H1 (cell line): ENCODE measurements around the gene HIBCH. TPM values are rescaled to one million over a fixed set of nuclear protein-coding genes. Genes with fewer than 3 reads are reported as not detected.

ENCODE experiments used
- CTCF ChIA-PET: fragments of 300-600 bp; sonication (Branson Sonifier 250); formaldehyde crosslinking; loops from one replicate; lab custom pipeline; 2021; ENCODE audit not compliant: partially characterized antibody; lab: Charles Lee
- POLR2A ChIA-PET: fragments of 300-600 bp; sonication (Branson Sonifier 250); formaldehyde crosslinking; loops from one replicate; lab custom pipeline; 2021; ENCODE audit warnings: inconsistent platforms; ENCODE audit not compliant: partially characterized antibody; lab: Charles Lee
- DNase-seq, 2 experiments: peaks; one replicate each; pipeline versions ENCODE4 v3.0.0 to v3.0.0-alpha.2; 2010 to 2022; ENCODE audit warnings: low spot score in 2 of 2, low read depth in 1 of 2, mixed read lengths in 1 of 2
- FAIRE-seq: peaks from 2 replicates; lab custom pipeline; 2011; peaks lifted over from hg19 to GRCh38; lab: Jason Lieb, UNC
- H2AFZ ChIP-seq: 2 replicates; pipeline ENCODE4 v1.8.1; 2012; ENCODE audit warnings: low read length, inconsistent platforms
- H2AK5ac ChIP-seq: 2 replicates; pipeline ENCODE4 v1.6.1; 2013; ENCODE audit warnings: low read depth, low read length
- H2BK120ac ChIP-seq: replicated peaks from 2 replicates; pipeline ENCODE3; 2013; ENCODE audit warnings: low read depth, low read length, inconsistent platforms
- H2BK12ac ChIP-seq: 2 replicates; pipeline ENCODE4 v1.6.1; 2013; ENCODE audit warnings: low read depth, low read length
- H2BK15ac ChIP-seq: 2 replicates; pipeline ENCODE4 v1.6.1; 2013; ENCODE audit warnings: low read length
- H2BK20ac ChIP-seq: 2 replicates; pipeline ENCODE4 v1.6.1; 2013; ENCODE audit warnings: low read length
- H2BK5ac ChIP-seq: 2 replicates; pipeline ENCODE4 v1.6.1; 2013; ENCODE audit warnings: low read depth, low read length
- H3K14ac ChIP-seq: 2 replicates; pipeline ENCODE4 v1.6.1; 2013; ENCODE audit warnings: inconsistent platforms; ENCODE audit not compliant: insufficient read length
- H3K18ac ChIP-seq: 2 replicates; pipeline ENCODE4 v1.6.1; 2013; ENCODE audit warnings: low read length; ENCODE audit errors: extremely low read depth
- H3K23ac ChIP-seq: 2 replicates; pipeline ENCODE4 v1.6.1; 2013; ENCODE audit warnings: inconsistent platforms; ENCODE audit not compliant: insufficient read length
- H3K23me2 ChIP-seq: 2 replicates; pipeline ENCODE4 v1.6.1; 2013; ENCODE audit warnings: low read depth, low read length
- H3K27ac ChIP-seq: 2 replicates; pipeline ENCODE4 v1.6.1; 2011; ENCODE audit warnings: low read depth, low read length, inconsistent platforms
- H3K27me3 ChIP-seq, 4 experiments: replicated peaks in 1 of 4; 1 replicate in 1 of 4; 2 replicates in 3 of 4; pipeline versions ENCODE4 v1.6.1 to v1.8.1; 2011 to 2013; ENCODE audit warnings: low read length in 3 of 4, mild to moderate bottlenecking in 3 of 4, inconsistent platforms in 2 of 4, mixed read lengths in 2 of 4, moderate library complexity in 1 of 4; ENCODE audit not compliant: control insufficient read depth in 3 of 4, insufficient read depth in 3 of 4; ENCODE audit errors: extremely low read depth in 1 of 4
- H3K36me3 ChIP-seq, 4 experiments: 2 replicates each; pipeline versions ENCODE4 v1.6.1 to v1.8.1; 2011 to 2013; ENCODE audit warnings: mild to moderate bottlenecking in 4 of 4, low read length in 3 of 4, moderate library complexity in 2 of 4, control low read depth in 1 of 4, inconsistent platforms in 1 of 4; ENCODE audit not compliant: insufficient read depth in 4 of 4, control insufficient read depth in 2 of 4
- H3K4ac ChIP-seq: replicated peaks from 2 replicates; pipeline ENCODE3; 2013; ENCODE audit warnings: low read length, low read depth, mixed read lengths, inconsistent platforms; ENCODE audit not compliant: insufficient read length
- H3K4me1 ChIP-seq, 4 experiments: replicated peaks in 1 of 4; 1 replicate in 1 of 4; 2 replicates in 3 of 4; pipeline versions ENCODE4 v1.6.1 to v1.8.1; 2011 to 2013; ENCODE audit warnings: low read length in 3 of 4, inconsistent platforms in 2 of 4, mixed read lengths in 1 of 4; ENCODE audit not compliant: insufficient read depth in 4 of 4, control insufficient read depth in 3 of 4
- H3K4me2 ChIP-seq, 2 experiments: 2 replicates each; pipeline versions ENCODE4 v1.6.1 to v1.8.1; 2011 to 2013; ENCODE audit warnings: low read depth in 2 of 2, low read length in 2 of 2, control low read depth in 1 of 2, inconsistent platforms in 1 of 2, mild to moderate bottlenecking in 1 of 2; ENCODE audit not compliant: insufficient read depth in 1 of 2
- H3K4me3 ChIP-seq, 4 experiments: fragments of 200-600, 300-600 bp in 1 of 4; sonication (generic), shearing (Covaris generic), sonication (Bioruptor Twin) in 1 of 4; 2 replicates each; pipeline versions ENCODE4 v1.5.1 to v1.8.1; 2011 to 2016; ENCODE audit warnings: low read length in 4 of 4, low read depth in 3 of 4, control low read depth in 2 of 4, inconsistent platforms in 2 of 4, mild to moderate bottlenecking in 2 of 4, mixed read lengths in 1 of 4, moderate library complexity in 1 of 4; ENCODE audit not compliant: insufficient read depth in 2 of 4; ENCODE audit errors: extremely low read depth in 1 of 4
- H3K56ac ChIP-seq: replicated peaks from 2 replicates; pipeline ENCODE3; 2013; ENCODE audit warnings: low read depth, mild to moderate bottlenecking, mixed read lengths, low read length, inconsistent platforms; ENCODE audit not compliant: insufficient read length
- H3K79me1 ChIP-seq: 2 replicates; pipeline ENCODE4 v1.6.1; 2013; ENCODE audit warnings: low read depth, low read length, control low read depth
- H3K79me2 ChIP-seq, 2 experiments: 2 replicates each; pipeline versions ENCODE4 v1.6.1 to v1.8.1; 2012 to 2013; ENCODE audit warnings: low read length in 2 of 2, mild to moderate bottlenecking in 2 of 2, inconsistent platforms in 1 of 2; ENCODE audit not compliant: insufficient read depth in 2 of 2, control insufficient read depth in 1 of 2
- H3K9ac ChIP-seq, 4 experiments: replicated peaks in 1 of 4; 1 replicate in 1 of 4; 2 replicates in 3 of 4; pipeline versions ENCODE4 v1.6.1 to v1.8.1; 2011 to 2013; ENCODE audit warnings: low read depth in 3 of 4, low read length in 3 of 4, control low read depth in 2 of 4, mild to moderate bottlenecking in 2 of 4, moderate library complexity in 2 of 4, inconsistent platforms in 1 of 4; ENCODE audit errors: extremely low read depth in 1 of 4
- H3K9me3 ChIP-seq, 2 experiments: 2 replicates each; pipeline versions ENCODE4 v1.6.1 to v1.8.1; 2012 to 2013; ENCODE audit warnings: mild to moderate bottlenecking in 2 of 2, moderate library complexity in 2 of 2, control low read depth in 1 of 2, inconsistent platforms in 1 of 2, low read depth in 1 of 2, low read length in 1 of 2, mixed read lengths in 1 of 2; ENCODE audit not compliant: insufficient read depth in 2 of 2
- H4K20me1 ChIP-seq, 2 experiments: replicated peaks in 1 of 2; 2 replicates each; pipeline versions ENCODE3 to v1.8.1; 2011 to 2013; ENCODE audit warnings: inconsistent platforms in 2 of 2, low read length in 2 of 2, mild to moderate bottlenecking in 1 of 2; ENCODE audit not compliant: insufficient read depth in 2 of 2, control insufficient read depth in 1 of 2
- H4K5ac ChIP-seq: 2 replicates; pipeline ENCODE4 v1.6.1; 2013; ENCODE audit warnings: low read length, low read depth, mixed read lengths, inconsistent platforms; ENCODE audit not compliant: insufficient read length
- H4K8ac ChIP-seq: 2 replicates; pipeline ENCODE4 v1.8.0; 2013; ENCODE audit warnings: mild to moderate bottlenecking, moderate library complexity, low read length, inconsistent platforms; ENCODE audit not compliant: insufficient read depth; ENCODE audit errors: extremely low read depth
- H4K91ac ChIP-seq: replicated peaks from 2 replicates; pipeline ENCODE3; 2013; ENCODE audit warnings: low read length, mixed read lengths, inconsistent platforms; ENCODE audit not compliant: insufficient read length
- ASH2L ChIP-seq: fragments of 200-600, 300-600 bp; sonication (generic); IDR thresholded peaks from one replicate; pipeline ENCODE4 v1.7.1; 2017; ENCODE audit warnings: low read length
- SP1 ChIP-seq: IDR thresholded peaks from 2 replicates; pipeline ENCODE4 v1.6.1; 2011; ENCODE audit warnings: low read depth, low read length
- TAF1 ChIP-seq: IDR thresholded peaks from 2 replicates; pipeline ENCODE4 v1.6.1; 2011; ENCODE audit warnings: mild to moderate bottlenecking, low read depth, low read length
- WGBS, 2 experiments: shearing (Covaris generic) in 1 of 2; methylation state at CpG; one replicate each; pipeline versions ENCODE4 v1.1.6 to v1.1.7; 2013 to 2015; ENCODE audit warnings: low lambda C conversion rate in 2 of 2, mixed read lengths in 2 of 2, inconsistent platforms in 1 of 2, low coverage in 1 of 2, missing lambda C conversion rate in 1 of 2; ENCODE audit not compliant: insufficient replicate concordance in 2 of 2, insufficient coverage in 1 of 2, insufficient read length in 1 of 2; ENCODE audit errors: extremely low coverage in 1 of 2, missing lambda C conversion rate in 1 of 2; 5-methylcytosine and 5-hydroxymethylcytosine counted together
- polyA plus RNA-seq, 7 experiments: library from polyadenylated mRNA; depleted of rRNA in 3 of 7; stranded (reverse) in 5 of 7; unstranded in 2 of 7; fragments of >200 nt in 5 of 7; fragments of 200-250 nt in 2 of 7; gene quantifications; 1 replicate in 5 of 7; 2 replicates in 1 of 7; 4 replicates in 1 of 7; pipeline versions ENCODE4 v1.2.1 to v1.2.3, GENCODE V29; 2011 to 2013; ENCODE audit warnings: missing spikeins in 2 of 7, mixed read lengths in 2 of 7
- total RNA-seq: library from RNA; stranded (reverse); fragmentation: NEBNext Ultra II Directional; extraction: Animal tissue kit (Norgen Biotek cat#: 25700); gene quantifications from 2 replicates; pipeline ENCODE4 v1.2.1, GENCODE V29; 2021

The HIBCH gene
- total and polyA plus RNA-seq, 2 of the 8 experiments (the other 6 are each of a cell fraction or from before 2014, with no cell fraction given), result 7.5 to 31.8 TPM

- no peak overlapping the region for H3K14ac ChIP-seq
- H2BK12ac ChIP-seq, result no peak overlapping the region
- no peaks in the 10 kb centered on the region for H3K9me3 ChIP-seq
- peaks cover 10% of the 10 kb centered on the region; the same call in 1 of the 2 replicates for H3K23me2 ChIP-seq
- POLR2A ChIA-PET, result interaction anchor here (0.8 kb wide), 1 partner anchor 12 kb away, joined by 3 read pairs; no protein-coding TSS in a partner anchor
- H3K4me2 ChIP-seq, result no peak overlapping the region
- no peak overlapping the region for H2AFZ ChIP-seq
- CTCF ChIA-PET, result interaction anchor here (0.6 kb wide), 1 partner anchor 22 kb away, joined by 4 read pairs; no protein-coding TSS in a partner anchor
- DNase-seq, result peak in 1 of 2 experiments; percentile 54
- H3K4me1 ChIP-seq, result 0 out of 7 replicates have a peak, but pooled peaks cover 0 to 7% (median 0%) of the 10 kb centered on the region in 4 experiments
- no peaks in the 10 kb centered on the region for H3K36me3 ChIP-seq
- WGBS, 2 experiments, result 43% methylated on average over 2 of the region's 2 CpGs; no CpG with 5 or more reads in 1 of the 2 experiments
- no peak overlapping the region for H3K56ac ChIP-seq
- no peak overlapping the region for H3K27ac ChIP-seq
- H2AK5ac ChIP-seq, result no peak overlapping the region
- H3K27me3 ChIP-seq, result peaks cover 0 to 15% (median 8%) of the 10 kb centered on the region in 4 experiments; a peak in 5 of 7 replicates
- FAIRE-seq, result peak; percentile 84
- H3K4me3 ChIP-seq, result no peak overlapping the region
- H3K18ac ChIP-seq, result no peak overlapping the region
- no peak overlapping the region for H2BK15ac ChIP-seq
- H3K79me1 ChIP-seq, result no peaks in the 10 kb centered on the region
- no peak overlapping the region for H3K9ac ChIP-seq
- no peak overlapping the region for H4K8ac ChIP-seq
- no peak overlapping the region for H2BK20ac ChIP-seq
- no peak overlapping the region for H2BK5ac ChIP-seq
- TF ChIP-seq ASH2L (no peak), TAF1 (0 out of 2 replicates have a peak, but pooled peaks have one; percentile 22), SP1 (no peak)
- TF ChIP-seq, all 59 proteins: peak for 1
- Histone ChIP-seq H3K4ac (no peak overlapping the region), H3K23ac (no peak overlapping the region), H4K5ac (no peak overlapping the region), H4K91ac (no peak overlapping the region), H2BK120ac (no peak overlapping the region), H4K20me1 (no peaks in the 10 kb centered on the region), H3K79me2 (no peaks in the 10 kb centered on the region)
These were observed 20.7 kb upstream of the HIBCH start for GRCh38 chr2:190340369-190340768.
